Measurements from ENCODE around the gene HLA-A.

HLA-A gene

DNA sequence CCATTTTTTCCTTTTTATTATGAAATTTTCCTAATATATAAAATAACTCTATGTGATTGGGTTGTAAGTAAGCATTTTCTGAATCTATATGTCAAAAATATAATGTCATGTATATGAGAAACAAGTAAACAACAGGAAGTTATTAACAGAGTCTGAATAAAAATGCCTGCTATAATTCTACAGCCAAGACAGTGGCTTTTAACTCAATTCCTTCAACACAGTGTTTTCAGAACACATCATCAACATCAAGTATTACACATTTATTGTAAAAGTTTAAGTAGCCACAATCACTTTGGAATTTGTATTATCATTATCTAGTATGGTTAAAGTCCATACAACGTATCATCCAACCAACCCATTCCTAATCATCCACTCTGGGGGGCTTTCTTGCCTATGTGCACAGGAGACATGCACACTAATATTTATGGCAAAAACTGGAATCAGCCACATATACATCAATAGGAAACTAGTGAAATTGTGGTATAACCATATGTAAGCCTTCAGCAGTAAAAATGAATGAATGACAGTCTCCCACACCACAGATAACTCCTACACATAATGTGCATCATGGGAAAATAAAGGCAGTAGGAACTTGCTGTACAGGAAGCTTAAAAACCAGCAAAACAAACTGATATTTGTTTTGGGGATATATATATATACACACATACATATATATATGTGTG lies 6.9 kb upstream of the HLA-A start:
- no peaks in the 10 kb centered on the region for H3K36me3 ChIP-seq (ENCODE audit: insufficient read depth, insufficient read length, low read length)
- H3K27me3 ChIP-seq (ENCODE audit: insufficient read depth, insufficient read length) = no peaks in the 10 kb centered on the region
- TF ChIP-seq YY1 (IDR thresholded peaks at IDR 0.05; ENCODE audit: insufficient read depth, insufficient read length) (no peak), ZNF274 (IDR thresholded peaks at IDR 0.05; ENCODE audit: low read depth, low read length) (no peak), SUZ12 (IDR thresholded peaks at IDR 0.05; ENCODE audit: extremely low read depth, insufficient read depth, insufficient read length) (no peak)
- H3K9me3 ChIP-seq (ENCODE audit: insufficient read depth, low read length) = no peaks in the 10 kb centered on the region
- H3K9ac ChIP-seq (ENCODE audit: insufficient read length, low read depth) = no peak overlapping the region
- no peak for DNase-seq (ENCODE audit: low read depth, low spot score)
- H3K4me1 ChIP-seq (ENCODE audit: insufficient read depth, insufficient read length) = no peaks in the 10 kb centered on the region
- H3K4me3 ChIP-seq (ENCODE audit: insufficient read length, low read depth) = no peak overlapping the region

DNA sequence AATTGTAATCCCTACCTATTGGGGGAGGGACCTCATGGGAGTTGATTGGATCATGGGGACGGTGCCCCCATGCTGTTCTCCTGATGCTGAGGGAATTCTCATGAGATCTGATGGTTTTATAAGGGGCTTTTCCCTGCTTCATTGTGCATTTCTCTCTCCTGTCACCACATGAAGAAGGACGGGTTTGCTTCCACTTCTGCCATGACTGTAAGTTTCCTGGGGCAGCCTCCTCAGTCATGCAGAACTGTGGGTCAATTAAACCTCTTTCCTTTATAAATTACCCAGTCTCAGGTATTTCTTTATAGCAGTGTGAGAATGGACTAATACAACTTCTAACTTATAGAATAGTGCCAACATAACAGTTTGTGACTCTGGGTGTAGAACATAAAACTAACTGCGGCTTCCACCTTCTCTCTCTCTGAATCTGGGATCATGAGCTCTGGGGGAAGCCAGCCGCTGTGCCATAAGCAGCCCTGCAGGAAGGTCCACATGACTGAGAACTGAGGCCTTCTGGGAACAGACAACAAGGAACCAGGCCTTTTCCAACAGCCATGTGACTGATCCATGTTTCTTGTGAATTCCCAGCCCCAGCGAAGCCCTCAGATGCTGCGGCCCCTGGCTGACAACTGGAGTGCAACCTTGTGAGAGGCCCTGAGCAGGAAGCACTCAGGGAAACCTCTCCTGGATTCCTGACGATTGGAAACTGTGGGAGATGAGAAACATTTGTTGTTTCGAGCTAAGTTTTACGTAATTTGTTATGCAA lies 3.4 kb upstream of the HLA-A start:
- Histone ChIP-seq H3K36me3 (ENCODE audit: insufficient read depth, insufficient read length, low read length) (peaks cover 6% of the 10 kb centered on the region), H3K9ac (ENCODE audit: insufficient read length, low read depth) (no peak overlapping the region), H3K9me3 (ENCODE audit: insufficient read depth, low read length) (no peaks in the 10 kb centered on the region), H3K4me3 (ENCODE audit: insufficient read length, low read depth) (no peak overlapping the region), H3K27me3 (ENCODE audit: insufficient read depth, insufficient read length) (peaks cover 3% of the 10 kb centered on the region), H3K4me1 (ENCODE audit: insufficient read depth, insufficient read length) (no peaks in the 10 kb centered on the region)
- TF ChIP-seq SUZ12 (IDR thresholded peaks at IDR 0.05; ENCODE audit: extremely low read depth, insufficient read depth, insufficient read length) = no peak
- TF ChIP-seq YY1 (IDR thresholded peaks at IDR 0.05; ENCODE audit: insufficient read depth, insufficient read length) = no peak
- TF ChIP-seq ZNF274 (IDR thresholded peaks at IDR 0.05; ENCODE audit: low read depth, low read length) = no peak
- peak; percentile 13 for DNase-seq (ENCODE audit: low read depth, low spot score)

DNA sequence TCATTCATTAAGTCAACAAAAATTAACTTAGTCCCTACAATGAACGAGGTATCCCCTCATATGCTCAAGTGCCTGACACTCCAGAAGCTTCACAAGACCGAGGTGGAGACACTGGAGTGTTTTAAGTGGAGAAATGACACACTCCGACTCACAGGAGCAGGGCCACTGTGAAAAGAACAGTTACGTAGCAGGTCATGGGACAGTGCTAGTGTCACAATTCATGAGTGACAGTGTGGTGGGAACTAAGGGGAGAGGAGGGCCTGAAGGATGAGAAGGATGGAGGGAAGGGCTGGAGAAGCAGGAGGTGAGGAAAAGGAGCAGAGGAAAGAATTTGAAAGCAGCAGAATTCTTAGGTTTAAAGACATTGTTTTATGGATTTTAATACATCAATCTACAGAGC lies 1.3 kb upstream of the HLA-A start:
- no peak for DNase-seq (ENCODE audit: low read depth, low spot score)
- Histone ChIP-seq H3K4me3 (ENCODE audit: insufficient read length, low read depth) (no peak overlapping the region), H3K36me3 (ENCODE audit: insufficient read depth, insufficient read length, low read length) (peaks cover 23% of the 10 kb centered on the region), H3K27me3 (ENCODE audit: insufficient read depth, insufficient read length) (peaks cover 3% of the 10 kb centered on the region), H3K4me1 (ENCODE audit: insufficient read depth, insufficient read length) (no peaks in the 10 kb centered on the region), H3K9me3 (ENCODE audit: insufficient read depth, low read length) (no peaks in the 10 kb centered on the region), H3K9ac (ENCODE audit: insufficient read length, low read depth) (no peak overlapping the region)
- TF ChIP-seq YY1 (IDR thresholded peaks at IDR 0.05; ENCODE audit: insufficient read depth, insufficient read length) (no peak), SUZ12 (IDR thresholded peaks at IDR 0.05; ENCODE audit: extremely low read depth, insufficient read depth, insufficient read length) (no peak), ZNF274 (IDR thresholded peaks at IDR 0.05; ENCODE audit: low read depth, low read length) (no peak)

DNA sequence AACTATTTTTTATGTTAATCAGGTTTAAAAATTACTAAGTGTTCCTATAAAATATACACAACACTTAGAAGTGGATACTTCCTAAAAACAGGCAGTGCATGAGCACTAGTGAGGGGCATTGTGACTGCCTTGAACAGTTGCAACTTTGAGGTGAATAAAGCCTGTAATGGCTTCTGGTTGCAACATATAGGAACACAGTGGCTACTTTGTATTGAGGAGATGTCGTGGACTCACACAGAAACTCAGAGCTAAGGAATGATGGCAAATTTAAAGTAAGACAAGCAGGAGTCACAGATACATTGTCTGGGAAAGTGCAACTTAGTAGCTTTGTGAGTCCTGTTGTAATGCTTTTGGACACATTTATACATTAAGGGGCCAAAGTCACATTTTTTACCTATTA lies 861 bp upstream of the HLA-A start:
- no peaks in the 10 kb centered on the region for H3K4me1 ChIP-seq (ENCODE audit: insufficient read depth, insufficient read length)
- H3K9ac ChIP-seq (ENCODE audit: insufficient read length, low read depth) = no peak overlapping the region
- H3K9me3 ChIP-seq (ENCODE audit: insufficient read depth, low read length) = no peaks in the 10 kb centered on the region
- TF ChIP-seq SUZ12 (IDR thresholded peaks at IDR 0.05; ENCODE audit: extremely low read depth, insufficient read depth, insufficient read length) = no peak
- TF ChIP-seq YY1 (IDR thresholded peaks at IDR 0.05; ENCODE audit: insufficient read depth, insufficient read length) = no peak
- TF ChIP-seq ZNF274 (IDR thresholded peaks at IDR 0.05; ENCODE audit: low read depth, low read length) = no peak
- H3K4me3 ChIP-seq (ENCODE audit: insufficient read length, low read depth) = no peak overlapping the region
- no peak for DNase-seq (ENCODE audit: low read depth, low spot score)
- H3K27me3 ChIP-seq (ENCODE audit: insufficient read depth, insufficient read length) = peaks cover 3% of the 10 kb centered on the region
- peaks cover 25% of the 10 kb centered on the region for H3K36me3 ChIP-seq (ENCODE audit: insufficient read depth, insufficient read length, low read length)

DNA sequence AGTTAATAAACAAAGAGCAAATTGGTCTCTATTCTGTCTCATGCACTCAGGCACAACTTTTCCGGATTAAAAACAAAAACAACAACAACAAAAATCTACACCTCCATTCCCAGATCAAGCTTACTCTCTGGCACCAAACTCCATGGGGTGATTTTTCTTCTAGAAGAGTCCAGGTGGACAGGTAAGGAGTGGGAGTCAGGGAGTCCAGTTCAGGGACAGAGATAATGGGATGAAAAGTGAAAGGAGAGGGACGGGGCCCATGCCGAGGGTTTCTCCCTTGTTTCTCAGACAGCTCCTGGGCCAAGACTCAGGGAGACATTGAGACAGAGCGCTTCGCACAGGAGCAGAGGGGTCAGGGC lies 437 bp upstream of the HLA-A start:
- peak overlapping the region; percentile 70 for H3K4me3 ChIP-seq (ENCODE audit: insufficient read length, low read depth)
- DNase-seq (ENCODE audit: low read depth, low spot score) = no peak
- peak overlapping the region; percentile 33 for H3K9ac ChIP-seq (ENCODE audit: insufficient read length, low read depth)
- no peaks in the 10 kb centered on the region for H3K4me1 ChIP-seq (ENCODE audit: insufficient read depth, insufficient read length)
- no peaks in the 10 kb centered on the region for H3K9me3 ChIP-seq (ENCODE audit: insufficient read depth, low read length)
- TF ChIP-seq YY1 (IDR thresholded peaks at IDR 0.05; ENCODE audit: insufficient read depth, insufficient read length) (no peak), ZNF274 (IDR thresholded peaks at IDR 0.05; ENCODE audit: low read depth, low read length) (no peak), SUZ12 (IDR thresholded peaks at IDR 0.05; ENCODE audit: extremely low read depth, insufficient read depth, insufficient read length) (no peak)
- peaks cover 26% of the 10 kb centered on the region for H3K36me3 ChIP-seq (ENCODE audit: insufficient read depth, insufficient read length, low read length)
- H3K27me3 ChIP-seq (ENCODE audit: insufficient read depth, insufficient read length) = peaks cover 3% of the 10 kb centered on the region

DNA sequence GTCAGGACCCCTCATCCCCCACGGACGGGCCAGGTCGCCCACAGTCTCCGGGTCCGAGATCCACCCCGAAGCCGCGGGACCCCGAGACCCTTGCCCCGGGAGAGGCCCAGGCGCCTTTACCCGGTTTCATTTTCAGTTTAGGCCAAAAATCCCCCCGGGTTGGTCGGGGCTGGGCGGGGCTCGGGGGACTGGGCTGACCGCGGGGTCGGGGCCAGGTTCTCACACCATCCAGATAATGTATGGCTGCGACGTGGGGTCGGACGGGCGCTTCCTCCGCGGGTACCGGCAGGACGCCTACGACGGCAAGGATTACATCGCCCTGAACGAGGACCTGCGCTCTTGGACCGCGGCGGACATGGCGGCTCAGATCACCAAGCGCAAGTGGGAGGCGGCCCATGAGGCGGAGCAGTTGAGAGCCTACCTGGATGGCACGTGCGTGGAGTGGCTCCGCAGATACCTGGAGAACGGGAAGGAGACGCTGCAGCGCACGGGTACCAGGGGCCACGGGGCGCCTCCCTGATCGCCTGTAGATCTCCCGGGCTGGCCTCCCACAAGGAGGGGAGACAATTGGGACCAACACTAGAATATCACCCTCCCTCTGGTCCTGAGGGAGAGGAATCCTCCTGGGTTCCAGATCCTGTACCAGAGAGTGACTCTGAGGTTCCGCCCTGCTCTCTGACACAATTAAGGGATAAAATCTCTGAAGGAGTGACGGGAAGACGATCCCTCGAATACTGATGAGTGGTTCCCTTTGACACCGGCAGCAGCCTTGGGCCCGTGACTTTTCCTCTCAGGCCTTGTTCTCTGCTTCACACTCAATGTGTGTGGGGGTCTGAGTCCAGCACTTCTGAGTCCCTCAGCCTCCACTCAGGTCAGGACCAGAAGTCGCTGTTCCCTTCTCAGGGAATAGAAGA lies 978 bp downstream of the HLA-A start:
- no peak for TF ChIP-seq SUZ12 (IDR thresholded peaks at IDR 0.05; ENCODE audit: extremely low read depth, insufficient read depth, insufficient read length)
- no peak for TF ChIP-seq ZNF274 (IDR thresholded peaks at IDR 0.05; ENCODE audit: low read depth, low read length)
- TF ChIP-seq YY1 (IDR thresholded peaks at IDR 0.05; ENCODE audit: insufficient read depth, insufficient read length) = no peak
- Histone ChIP-seq H3K27me3 (ENCODE audit: insufficient read depth, insufficient read length) (peaks cover 3% of the 10 kb centered on the region), H3K36me3 (ENCODE audit: insufficient read depth, insufficient read length, low read length) (peaks cover 34% of the 10 kb centered on the region), H3K9ac (ENCODE audit: insufficient read length, low read depth) (no peak overlapping the region), H3K4me3 (ENCODE audit: insufficient read length, low read depth) (peak overlapping the region; percentile 70), H3K4me1 (ENCODE audit: insufficient read depth, insufficient read length) (no peaks in the 10 kb centered on the region), H3K9me3 (ENCODE audit: insufficient read depth, low read length) (no peaks in the 10 kb centered on the region)
- no peak for DNase-seq (ENCODE audit: low read depth, low spot score)

All from NT2/D1 (cell line).